ENCODE results near the gene RAB8A. TPM values are rescaled to one million over a fixed set of nuclear protein-coding genes. Genes with fewer than 3 reads are reported as not detected.
A peak's percentile ranks its signal among the peaks of the same experiment; 100 is the strongest.

RAB8A gene
- total RNA-seq, 1 experiment from 2014 or later, result 74.0 TPM

DNA sequence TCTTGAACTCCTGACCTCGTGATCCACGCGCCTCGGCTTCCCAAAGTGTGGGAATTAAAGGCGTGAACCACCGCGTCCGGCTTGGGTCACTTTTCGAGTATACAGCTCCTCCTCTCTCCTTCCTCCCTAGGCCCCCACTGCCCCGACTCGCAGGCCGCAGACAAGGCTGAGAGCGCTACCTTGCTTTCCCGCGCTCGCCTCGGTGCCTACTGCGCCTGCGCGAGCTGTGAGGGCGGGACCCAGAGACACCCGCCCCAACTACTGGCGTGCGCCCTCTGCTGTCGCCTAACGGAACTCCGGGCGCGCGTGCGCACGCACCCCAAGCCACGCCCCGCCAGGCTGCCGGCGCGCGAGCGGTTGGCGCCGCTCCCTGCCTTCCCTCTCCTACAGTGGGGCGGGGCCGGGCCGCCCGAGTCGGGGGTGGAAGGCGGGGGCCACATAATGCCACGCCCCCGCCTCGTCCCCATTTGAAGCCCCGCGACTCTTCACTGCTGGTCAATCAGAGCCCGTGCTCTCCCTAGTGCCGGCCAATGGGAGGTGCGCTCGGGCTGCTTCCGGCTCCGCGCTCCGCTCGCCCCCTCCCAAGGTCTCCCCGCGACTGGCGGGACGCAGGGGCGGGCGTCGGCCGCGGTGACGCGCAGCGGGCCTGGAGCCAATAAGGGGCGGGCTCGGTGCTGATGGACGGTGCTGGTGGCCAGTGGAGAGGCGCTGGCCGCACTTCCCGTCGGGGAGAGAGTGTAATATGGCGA, at the start of gene RAB8A (continued):
- TF ChIP-seq, protein P1, sequence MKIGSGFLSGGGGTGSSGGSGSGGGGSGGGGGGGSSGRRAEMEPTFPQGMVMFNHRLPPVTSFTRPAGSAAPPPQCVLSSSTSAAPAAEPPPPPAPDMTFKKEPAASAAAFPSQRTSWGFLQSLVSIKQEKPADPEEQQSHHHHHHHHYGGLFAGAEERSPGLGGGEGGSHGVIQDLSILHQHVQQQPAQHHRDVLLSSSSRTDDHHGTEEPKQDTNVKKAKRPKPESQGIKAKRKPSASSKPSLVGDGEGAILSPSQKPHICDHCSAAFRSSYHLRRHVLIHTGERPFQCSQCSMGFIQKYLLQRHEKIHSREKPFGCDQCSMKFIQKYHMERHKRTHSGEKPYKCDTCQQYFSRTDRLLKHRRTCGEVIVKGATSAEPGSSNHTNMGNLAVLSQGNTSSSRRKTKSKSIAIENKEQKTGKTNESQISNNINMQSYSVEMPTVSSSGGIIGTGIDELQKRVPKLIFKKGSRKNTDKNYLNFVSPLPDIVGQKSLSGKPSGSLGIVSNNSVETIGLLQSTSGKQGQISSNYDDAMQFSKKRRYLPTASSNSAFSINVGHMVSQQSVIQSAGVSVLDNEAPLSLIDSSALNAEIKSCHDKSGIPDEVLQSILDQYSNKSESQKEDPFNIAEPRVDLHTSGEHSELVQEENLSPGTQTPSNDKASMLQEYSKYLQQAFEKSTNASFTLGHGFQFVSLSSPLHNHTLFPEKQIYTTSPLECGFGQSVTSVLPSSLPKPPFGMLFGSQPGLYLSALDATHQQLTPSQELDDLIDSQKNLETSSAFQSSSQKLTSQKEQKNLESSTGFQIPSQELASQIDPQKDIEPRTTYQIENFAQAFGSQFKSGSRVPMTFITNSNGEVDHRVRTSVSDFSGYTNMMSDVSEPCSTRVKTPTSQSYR (CRISPR knock-in tag; IDR thresholded peaks at IDR 0.05), result peak; percentile 43; the same call in 1 of the 2 replicates
- TF ChIP-seq, protein P2, sequence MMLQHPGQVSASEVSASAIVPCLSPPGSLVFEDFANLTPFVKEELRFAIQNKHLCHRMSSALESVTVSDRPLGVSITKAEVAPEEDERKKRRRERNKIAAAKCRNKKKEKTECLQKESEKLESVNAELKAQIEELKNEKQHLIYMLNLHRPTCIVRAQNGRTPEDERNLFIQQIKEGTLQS (CRISPR knock-in tag; conservative IDR thresholded peaks at IDR 0.05), result no peak
- TF ChIP-seq ZNF121 (CRISPR knock-in tag; IDR thresholded peaks at IDR 0.05), result no peak
- TF ChIP-seq JUN (CRISPR knock-in tag; IDR thresholded peaks at IDR 0.05), result no peak
- TF ChIP-seq, protein P3, sequence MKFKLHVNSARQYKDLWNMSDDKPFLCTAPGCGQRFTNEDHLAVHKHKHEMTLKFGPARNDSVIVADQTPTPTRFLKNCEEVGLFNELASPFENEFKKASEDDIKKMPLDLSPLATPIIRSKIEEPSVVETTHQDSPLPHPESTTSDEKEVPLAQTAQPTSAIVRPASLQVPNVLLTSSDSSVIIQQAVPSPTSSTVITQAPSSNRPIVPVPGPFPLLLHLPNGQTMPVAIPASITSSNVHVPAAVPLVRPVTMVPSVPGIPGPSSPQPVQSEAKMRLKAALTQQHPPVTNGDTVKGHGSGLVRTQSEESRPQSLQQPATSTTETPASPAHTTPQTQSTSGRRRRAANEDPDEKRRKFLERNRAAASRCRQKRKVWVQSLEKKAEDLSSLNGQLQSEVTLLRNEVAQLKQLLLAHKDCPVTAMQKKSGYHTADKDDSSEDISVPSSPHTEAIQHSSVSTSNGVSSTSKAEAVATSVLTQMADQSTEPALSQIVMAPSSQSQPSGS (CRISPR knock-in tag; IDR thresholded peaks at IDR 0.05; ENCODE audit: borderline replicate concordance, low read depth), result no peak
- no peak for TF ChIP-seq ZNF396 (CRISPR knock-in tag; IDR thresholded peaks at IDR 0.05; ENCODE audit: borderline replicate concordance)
- TF ChIP-seq SP1 (CRISPR knock-in tag; conservative IDR thresholded peaks at IDR 0.05), result peak; percentile 95
- TF ChIP-seq, protein P4, sequence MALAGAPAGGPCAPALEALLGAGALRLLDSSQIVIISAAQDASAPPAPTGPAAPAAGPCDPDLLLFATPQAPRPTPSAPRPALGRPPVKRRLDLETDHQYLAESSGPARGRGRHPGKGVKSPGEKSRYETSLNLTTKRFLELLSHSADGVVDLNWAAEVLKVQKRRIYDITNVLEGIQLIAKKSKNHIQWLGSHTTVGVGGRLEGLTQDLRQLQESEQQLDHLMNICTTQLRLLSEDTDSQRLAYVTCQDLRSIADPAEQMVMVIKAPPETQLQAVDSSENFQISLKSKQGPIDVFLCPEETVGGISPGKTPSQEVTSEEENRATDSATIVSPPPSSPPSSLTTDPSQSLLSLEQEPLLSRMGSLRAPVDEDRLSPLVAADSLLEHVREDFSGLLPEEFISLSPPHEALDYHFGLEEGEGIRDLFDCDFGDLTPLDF (CRISPR knock-in tag; IDR thresholded peaks at IDR 0.05), result peak; percentile 79; the same call in 1 of the 2 replicates
- TF ChIP-seq, protein P5, sequence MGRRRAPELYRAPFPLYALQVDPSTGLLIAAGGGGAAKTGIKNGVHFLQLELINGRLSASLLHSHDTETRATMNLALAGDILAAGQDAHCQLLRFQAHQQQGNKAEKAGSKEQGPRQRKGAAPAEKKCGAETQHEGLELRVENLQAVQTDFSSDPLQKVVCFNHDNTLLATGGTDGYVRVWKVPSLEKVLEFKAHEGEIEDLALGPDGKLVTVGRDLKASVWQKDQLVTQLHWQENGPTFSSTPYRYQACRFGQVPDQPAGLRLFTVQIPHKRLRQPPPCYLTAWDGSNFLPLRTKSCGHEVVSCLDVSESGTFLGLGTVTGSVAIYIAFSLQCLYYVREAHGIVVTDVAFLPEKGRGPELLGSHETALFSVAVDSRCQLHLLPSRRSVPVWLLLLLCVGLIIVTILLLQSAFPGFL (CRISPR knock-in tag; IDR thresholded peaks at IDR 0.05; ENCODE audit: borderline replicate concordance), result no peak
- 0 out of 2 replicates have a peak, but pooled peaks have one; percentile 18 for TF ChIP-seq ETV6 (CRISPR knock-in tag; IDR thresholded peaks at IDR 0.05)
- TF ChIP-seq, protein P6, sequence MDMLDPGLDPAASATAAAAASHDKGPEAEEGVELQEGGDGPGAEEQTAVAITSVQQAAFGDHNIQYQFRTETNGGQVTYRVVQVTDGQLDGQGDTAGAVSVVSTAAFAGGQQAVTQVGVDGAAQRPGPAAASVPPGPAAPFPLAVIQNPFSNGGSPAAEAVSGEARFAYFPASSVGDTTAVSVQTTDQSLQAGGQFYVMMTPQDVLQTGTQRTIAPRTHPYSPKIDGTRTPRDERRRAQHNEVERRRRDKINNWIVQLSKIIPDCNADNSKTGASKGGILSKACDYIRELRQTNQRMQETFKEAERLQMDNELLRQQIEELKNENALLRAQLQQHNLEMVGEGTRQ (CRISPR knock-in tag; IDR thresholded peaks at IDR 0.05), result no peak
- no peak for TF ChIP-seq ZNF263 (CRISPR knock-in tag; IDR thresholded peaks at IDR 0.05; ENCODE audit: low read depth)
- no peak for TF ChIP-seq ELF4 (CRISPR knock-in tag; IDR thresholded peaks at IDR 0.05; ENCODE audit: low read depth)

DNA sequence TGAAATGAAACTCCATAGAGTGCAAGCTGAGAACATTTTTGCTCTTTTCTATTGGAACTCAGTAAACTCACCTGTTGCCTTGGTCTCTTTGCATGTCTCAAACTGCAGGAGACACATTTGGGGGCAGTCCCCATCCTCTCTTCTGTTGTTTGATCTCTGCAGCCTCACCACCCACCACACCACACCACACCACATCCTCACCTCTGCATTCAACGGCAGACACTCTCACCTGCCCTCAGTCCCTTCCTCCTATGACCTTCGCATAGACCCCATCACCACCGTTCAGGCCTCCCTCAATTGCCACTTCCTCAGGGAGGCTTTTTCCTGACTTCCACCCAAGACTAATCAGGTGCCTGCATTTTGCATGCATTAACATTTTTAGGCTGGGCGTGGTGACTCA, 49.7 kb upstream of the RAB8A start:
- no peak overlapping the region for H3K27ac Mint-ChIP-seq
- H3K4me3 Mint-ChIP-seq, result no peak overlapping the region
- ChIA-PET POLR2A (interaction anchor here (0.8 kb wide), 2 partner anchors 14 to 16 kb away, joined by 4 to 8 read pairs; partner anchors contain the start of gene TPM4), CTCF (interaction anchor here (0.8 to 6.1 kb wide), 22 partner anchors 10 to 321 kb away, joined by 3 to 100 read pairs (median 5); partner anchors contain the start of genes FAM32A, HSH2D, RAB8A and TPM4)
- ATAC-seq (no peak), DNase-seq (ENCODE audit: low spot score) (no peak)
- H3K27me3 Mint-ChIP-seq (ENCODE audit: low read depth), result peaks cover 4% of the 10 kb centered on the region
- H3K36me3 Mint-ChIP-seq, result peaks cover 5% of the 10 kb centered on the region
- H3K9me3 Mint-ChIP-seq, result peaks cover 18% of the 10 kb centered on the region
- H3K4me1 Mint-ChIP-seq, result peaks cover 16% of the 10 kb centered on the region
- no peak for TF ChIP-seq GABPB1 (CRISPR knock-in tag; IDR thresholded peaks at IDR 0.05)
- TF ChIP-seq OVOL2 (CRISPR knock-in tag; IDR thresholded peaks at IDR 0.05; ENCODE audit: borderline replicate concordance), result no peak
- TF ChIP-seq TP53 (CRISPR knock-in tag; IDR thresholded peaks at IDR 0.05), result no peak
- TF ChIP-seq, protein P7, sequence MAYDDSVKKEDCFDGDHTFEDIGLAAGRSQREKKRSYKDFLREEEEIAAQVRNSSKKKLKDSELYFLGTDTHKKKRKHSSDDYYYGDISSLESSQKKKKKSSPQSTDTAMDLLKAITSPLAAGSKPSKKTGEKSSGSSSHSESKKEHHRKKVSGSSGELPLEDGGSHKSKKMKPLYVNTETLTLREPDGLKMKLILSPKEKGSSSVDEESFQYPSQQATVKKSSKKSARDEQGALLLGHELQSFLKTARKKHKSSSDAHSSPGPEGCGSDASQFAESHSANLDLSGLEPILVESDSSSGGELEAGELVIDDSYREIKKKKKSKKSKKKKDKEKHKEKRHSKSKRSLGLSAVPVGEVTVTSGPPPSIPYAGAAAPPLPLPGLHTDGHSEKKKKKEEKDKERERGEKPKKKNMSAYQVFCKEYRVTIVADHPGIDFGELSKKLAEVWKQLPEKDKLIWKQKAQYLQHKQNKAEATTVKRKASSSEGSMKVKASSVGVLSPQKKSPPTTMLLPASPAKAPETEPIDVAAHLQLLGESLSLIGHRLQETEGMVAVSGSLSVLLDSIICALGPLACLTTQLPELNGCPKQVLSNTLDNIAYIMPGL (CRISPR knock-in tag; IDR thresholded peaks at IDR 0.05), result no peak
- TF ChIP-seq, protein P8, sequence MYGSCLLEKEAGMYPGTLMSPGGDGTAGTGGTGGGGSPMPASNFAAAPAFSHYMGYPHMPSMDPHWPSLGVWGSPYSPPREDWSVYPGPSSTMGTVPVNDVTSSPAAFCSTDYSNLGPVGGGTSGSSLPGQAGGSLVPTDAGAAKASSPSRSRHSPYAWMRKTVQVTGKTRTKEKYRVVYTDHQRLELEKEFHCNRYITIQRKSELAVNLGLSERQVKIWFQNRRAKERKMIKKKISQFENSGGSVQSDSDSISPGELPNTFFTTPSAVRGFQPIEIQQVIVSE (CRISPR knock-in tag; IDR thresholded peaks at IDR 0.05; ENCODE audit: borderline replicate concordance), result no peak
- TF ChIP-seq NFE2L1 (CRISPR knock-in tag; IDR thresholded peaks at IDR 0.05), result no peak
- no peak for TF ChIP-seq TCF7 (CRISPR knock-in tag; IDR thresholded peaks at IDR 0.05; ENCODE audit: low read depth)
- TF ChIP-seq, protein P9, sequence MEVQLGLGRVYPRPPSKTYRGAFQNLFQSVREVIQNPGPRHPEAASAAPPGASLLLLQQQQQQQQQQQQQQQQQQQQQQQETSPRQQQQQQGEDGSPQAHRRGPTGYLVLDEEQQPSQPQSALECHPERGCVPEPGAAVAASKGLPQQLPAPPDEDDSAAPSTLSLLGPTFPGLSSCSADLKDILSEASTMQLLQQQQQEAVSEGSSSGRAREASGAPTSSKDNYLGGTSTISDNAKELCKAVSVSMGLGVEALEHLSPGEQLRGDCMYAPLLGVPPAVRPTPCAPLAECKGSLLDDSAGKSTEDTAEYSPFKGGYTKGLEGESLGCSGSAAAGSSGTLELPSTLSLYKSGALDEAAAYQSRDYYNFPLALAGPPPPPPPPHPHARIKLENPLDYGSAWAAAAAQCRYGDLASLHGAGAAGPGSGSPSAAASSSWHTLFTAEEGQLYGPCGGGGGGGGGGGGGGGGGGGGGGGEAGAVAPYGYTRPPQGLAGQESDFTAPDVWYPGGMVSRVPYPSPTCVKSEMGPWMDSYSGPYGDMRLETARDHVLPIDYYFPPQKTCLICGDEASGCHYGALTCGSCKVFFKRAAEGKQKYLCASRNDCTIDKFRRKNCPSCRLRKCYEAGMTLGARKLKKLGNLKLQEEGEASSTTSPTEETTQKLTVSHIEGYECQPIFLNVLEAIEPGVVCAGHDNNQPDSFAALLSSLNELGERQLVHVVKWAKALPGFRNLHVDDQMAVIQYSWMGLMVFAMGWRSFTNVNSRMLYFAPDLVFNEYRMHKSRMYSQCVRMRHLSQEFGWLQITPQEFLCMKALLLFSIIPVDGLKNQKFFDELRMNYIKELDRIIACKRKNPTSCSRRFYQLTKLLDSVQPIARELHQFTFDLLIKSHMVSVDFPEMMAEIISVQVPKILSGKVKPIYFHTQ (CRISPR knock-in tag; IDR thresholded peaks at IDR 0.05), result no peak
- no peak for TF ChIP-seq ZNF232 (CRISPR knock-in tag; IDR thresholded peaks at IDR 0.05)

Data from WTC11 (cell line).